GM12878 (cell line): Measurements from ENCODE around the gene EBF3. TPM values are rescaled to one million over a fixed set of nuclear protein-coding genes. Genes with fewer than 3 reads are reported as not detected.

Source experiments
- ATAC-seq: fragments of 200-7000 bp; cut with Tn5 transposase; 3 replicates; pipeline ENCODE4 v1.9.1; 2020; ENCODE audit warnings: mild to moderate bottlenecking, moderate library complexity
- BruUV-seq: library from RNA; stranded (reverse); fragments of 400-500 nt; replicated peaks from 2 replicates; lab custom pipeline; 2021; lab: Mats Ljungman, UMichigan
- CTCF ChIA-PET: fragments of 300-600 bp; sonication (Branson Sonifier 250); formaldehyde crosslinking; extraction: SDS; loops from one replicate; lab custom pipeline; 2021; ENCODE audit warnings: inconsistent platforms; lab: Yijun Ruan, JAX
- POLR2A ChIA-PET: fragments of 350-600 bp; formaldehyde crosslinking; extraction: SDS; loops from one replicate; lab custom pipeline; 2021; ENCODE audit warnings: inconsistent platforms; lab: Charles Lee
- RAD21 ChIA-PET: fragments of 300-600 bp; sonication (Branson Sonifier 250); formaldehyde crosslinking; loops from one replicate; lab custom pipeline; 2023; ENCODE audit warnings: antibody characterized with exemption; ENCODE audit not compliant: unreplicated experiment; lab: Charles Lee
- SMC1A ChIA-PET: fragments of 300-600 bp; sonication (Branson Sonifier 250); formaldehyde crosslinking; loops from one replicate; lab custom pipeline; 2023; ENCODE audit not compliant: unreplicated experiment, uncharacterized antibody; lab: Charles Lee
- DNase-seq: peaks from one replicate; pipeline ENCODE4 v3.0.0-alpha.2; 2011; ENCODE audit warnings: low read depth, low spot score
- FAIRE-seq: peaks from 3 replicates; lab custom pipeline; 2011; peaks lifted over from hg19 to GRCh38; lab: Jason Lieb, UNC
- H2AFZ ChIP-seq: 2 replicates; pipeline ENCODE4 v1.6.0; 2011; ENCODE audit warnings: low read depth, low read length, control low read depth; ENCODE audit not compliant: control insufficient read depth
- H3K27ac ChIP-seq: 2 replicates; pipeline ENCODE4 v1.5.1; 2011; ENCODE audit warnings: control low read depth; ENCODE audit not compliant: control insufficient read depth, insufficient read depth
- H3K27me3 ChIP-seq, 2 experiments: replicated peaks in 1 of 2; 2 replicates each; pipeline versions ENCODE4 v1.6.0 to v1.6.1; 2011; ENCODE audit warnings: low read length in 1 of 2; ENCODE audit not compliant: control insufficient read depth in 2 of 2, insufficient read depth in 2 of 2
- H3K36me3 ChIP-seq, 2 experiments: 2 replicates each; pipeline ENCODE4 v1.5.1; 2011; ENCODE audit warnings: low read length in 1 of 2; ENCODE audit not compliant: control insufficient read depth in 2 of 2, insufficient read depth in 2 of 2
- H3K4me1 ChIP-seq: 2 replicates; pipeline ENCODE4 v1.6.1; 2011; ENCODE audit warnings: mild to moderate bottlenecking, low read length, moderate library complexity, mixed read lengths; ENCODE audit not compliant: control insufficient read depth, insufficient read depth
- H3K4me2 ChIP-seq: 2 replicates; pipeline ENCODE4 v1.6.0; 2011; ENCODE audit warnings: control low read depth; ENCODE audit not compliant: control insufficient read depth, insufficient read depth
- H3K4me3 ChIP-seq: fragments of 200-600 bp; sonication (generic); 2 replicates; pipeline ENCODE4 v1.5.1; 2016
- H3K79me2 ChIP-seq: 2 replicates; pipeline ENCODE4 v1.6.0; 2011; ENCODE audit warnings: low read length; ENCODE audit not compliant: control insufficient read depth, insufficient read depth
- H3K9ac ChIP-seq: 2 replicates; pipeline ENCODE4 v1.8.0; 2011; ENCODE audit warnings: low read length, control low read depth, mixed read lengths; ENCODE audit not compliant: control insufficient read depth, insufficient read depth
- H3K9me3 ChIP-seq: replicated peaks from 3 replicates; pipeline ENCODE4 v1.5.1; 2011; ENCODE audit warnings: mild to moderate bottlenecking, low read length; ENCODE audit not compliant: control insufficient read depth, insufficient read depth
- H4K20me1 ChIP-seq: 2 replicates; pipeline ENCODE4 v1.6.0; 2011; ENCODE audit not compliant: control insufficient read depth, insufficient read depth
- ASH2L ChIP-seq: fragments of 300-600, 200-600 bp; sonication (generic); IDR thresholded peaks from 2 replicates; pipeline ENCODE4 v1.6.1; 2017; ENCODE audit warnings: low read depth, mild to moderate bottlenecking, borderline replicate concordance
- BACH1 ChIP-seq: fragments of 450-650 bp; IDR thresholded peaks from 2 replicates; pipeline ENCODE4 v1.6.1; 2017; ENCODE audit warnings: mild to moderate bottlenecking, borderline replicate concordance
- CBX3 ChIP-seq: fragments of 200-600 bp; sonication (generic); IDR thresholded peaks from 2 replicates; pipeline ENCODE4 v1.6.1; 2016; ENCODE audit warnings: low read depth, borderline replicate concordance
- EP300 ChIP-seq, 2 experiments: fragments of 150-350 bp in 1 of 2; IDR thresholded peaks; 2 replicates each; pipeline ENCODE4 v1.6.1; 2011 to 2012; ENCODE audit warnings: low read depth in 2 of 2, low read length in 2 of 2, borderline replicate concordance in 1 of 2, improper control_type of control experiment in 1 of 2, inconsistent platforms in 1 of 2; ENCODE audit not compliant: control insufficient read depth in 1 of 2
- NFIC ChIP-seq: IDR thresholded peaks from 2 replicates; pipeline ENCODE4 v1.6.1; 2012; ENCODE audit warnings: low read depth, mild to moderate bottlenecking, inconsistent platforms, low read length, moderate library complexity
- NFYA ChIP-seq: IDR thresholded peaks from 2 replicates; pipeline ENCODE4 v1.6.1; 2011; ENCODE audit warnings: low read depth, mild to moderate bottlenecking, low read length, improper control_type of control experiment, borderline replicate concordance
- NR2F1 ChIP-seq: fragments of 450-650 bp; conservative IDR thresholded peaks from 2 replicates; pipeline ENCODE4 v1.6.1; 2017; ENCODE audit warnings: mild to moderate bottlenecking
- NRF1 ChIP-seq: conservative IDR thresholded peaks from 2 replicates; pipeline ENCODE4 v1.6.1; 2011; ENCODE audit warnings: mild to moderate bottlenecking, low read depth, low read length, improper control_type of control experiment
- PAX5 ChIP-seq: IDR thresholded peaks from 2 replicates; pipeline ENCODE4 v1.6.1; 2011; ENCODE audit warnings: low read depth, low read length, borderline replicate concordance
- RAD21 ChIP-seq: IDR thresholded peaks from 2 replicates; pipeline ENCODE4 v1.6.1; 2011; ENCODE audit warnings: mild to moderate bottlenecking, low read depth, low read length, moderate library complexity; ENCODE audit not compliant: insufficient read depth
- SREBF1 ChIP-seq: IDR thresholded peaks from 2 replicates; pipeline ENCODE4 v1.6.1; 2012; ENCODE audit warnings: mild to moderate bottlenecking, low read length
- TCF3 ChIP-seq: IDR thresholded peaks from 2 replicates; pipeline ENCODE4 v1.6.1; 2012; ENCODE audit warnings: low read depth, mild to moderate bottlenecking, low read length, borderline replicate concordance; ENCODE audit not compliant: insufficient read depth
- WGBS: methylation state at CpG from one replicate; pipeline ENCODE4 v1.1.6; 2016; ENCODE audit warnings: low lambda C conversion rate; ENCODE audit not compliant: insufficient replicate concordance, insufficient coverage; ENCODE audit errors: missing lambda C conversion rate; 5-methylcytosine and 5-hydroxymethylcytosine counted together
- in situ Hi-C: fragments of 300-500 bp; cut with MboI; formaldehyde crosslinking; loops from 9 replicates; pipeline ENCODE4 v1.14.3; 2018; ENCODE audit warnings: mixed read lengths
- intact Hi-C: fragments of 100-400 bp; cut with micrococcal nuclease; formaldehyde crosslinking; loops from one replicate; pipeline ENCODE4 v1.14.2; 2022; ENCODE audit not compliant: unreplicated experiment
- polyA plus RNA-seq, 11 experiments: library from polyadenylated mRNA; depleted of rRNA in 4 of 11; unstranded in 6 of 11; stranded (reverse) in 5 of 11; fragments of >200 nt; fragmentation: Nextera tagmentation in 4 of 11; fragmentation: Illumina TruSeq in 1 of 11; extraction: Ambion mirVana in 4 of 11; extraction: Trizol in 1 of 11; gene quantifications; 1 replicate in 1 of 11; 2 replicates in 10 of 11; pipeline versions ENCODE4 v1.2.1 to v1.2.3, GENCODE V29; 2011 to 2016; ENCODE audit warnings: inconsistent platforms in 2 of 11, missing spikeins in 2 of 11, low read depth in 1 of 11
- total RNA-seq, 4 experiments: library from RNA; depleted of rRNA in 3 of 4; stranded (reverse); fragments of >200 nt in 3 of 4; fragmentation: Illumina TruSeq in 1 of 4; extraction: Trizol in 1 of 4; gene quantifications; 2 replicates each; pipeline versions ENCODE4 v1.2.1 to v1.2.3, GENCODE V29; 2013 to 2021

The EBF3 gene
- total and polyA plus RNA-seq, 10 of the 15 experiments (the other 5 are each of a cell fraction or from before 2014, with no cell fraction given), result not detected

GRCh38 chr10:129924375-129925085, 39.5 kb downstream of the EBF3 start:
- Histone ChIP-seq H3K27ac (no peak overlapping the region), H3K4me2 (no peak overlapping the region), H3K79me2 (no peaks in the 10 kb centered on the region), H3K4me1 (no peaks in the 10 kb centered on the region), H4K20me1 (no peaks in the 10 kb centered on the region), H2AFZ (no peak overlapping the region), H3K4me3 (no peak overlapping the region), H3K36me3 (no peaks in the 10 kb centered on the region), H3K9ac (no peak overlapping the region), H3K9me3 (no peaks in the 10 kb centered on the region)
- in situ Hi-C loops, result no loop called here
- intact Hi-C loops, result no loop called here
- RAD21 ChIA-PET, result no interaction called here
- no TSS peak for BruUV-seq
- ATAC-seq, result no peak
- WGBS, result 56% methylated on average over 16 of the region's 16 CpGs
- SMC1A ChIA-PET, result no interaction called here
- POLR2A ChIA-PET, result no interaction called here
- FAIRE-seq, result no peak
- TF ChIP-seq CBX3 (no peak), NR2F1 (no peak)
- TF ChIP-seq, all 136 proteins: peak for 0
- CTCF ChIA-PET, result no interaction called here
- H3K27me3 ChIP-seq, result no peaks in the 10 kb centered on the region
- no peak for DNase-seq

DNA sequence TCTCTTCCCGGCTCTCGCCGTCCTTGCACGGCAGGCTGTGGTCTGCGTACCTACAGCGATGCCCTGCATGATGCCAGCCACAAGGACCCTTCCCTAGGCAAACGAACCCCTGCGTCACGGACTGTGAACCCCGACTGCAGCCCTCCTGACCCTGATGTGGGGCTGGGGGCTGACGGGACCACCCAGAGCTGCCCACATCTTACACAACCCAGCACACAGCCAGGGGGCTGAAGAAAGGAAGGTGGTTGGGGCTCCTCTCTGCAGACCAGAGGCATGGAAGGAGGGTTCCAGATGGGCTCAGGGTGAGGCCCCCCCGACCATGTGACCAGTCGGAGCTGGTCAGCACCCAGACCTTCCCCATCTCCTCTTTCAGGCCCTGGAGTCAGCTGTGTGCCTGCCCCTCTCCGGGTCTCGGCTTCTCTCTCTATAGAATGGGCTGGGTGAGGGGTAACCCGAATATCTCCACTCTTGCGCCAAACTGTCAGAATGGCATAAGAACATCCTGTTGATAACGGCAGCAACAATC, 41.4 kb downstream of the EBF3 start:
- WGBS, result 42% methylated on average over 18 of the region's 18 CpGs
- H3K4me2 ChIP-seq, result no peak overlapping the region
- ChIA-PET CTCF (no interaction called here), RAD21 (no interaction called here), SMC1A (no interaction called here), POLR2A (no interaction called here)
- in situ Hi-C loops, result no loop called here
- ATAC-seq (no peak), FAIRE-seq (no peak), DNase-seq (no peak)
- no peaks in the 10 kb centered on the region for H3K79me2 ChIP-seq
- no peaks in the 10 kb centered on the region for H3K36me3 ChIP-seq
- TF ChIP-seq ASH2L, result no peak
- no peak for TF ChIP-seq NRF1
- no peak for TF ChIP-seq NFYA
- no peak for TF ChIP-seq EP300 (IDR thresholded peaks at IDR 0.05; ENCODE audit: borderline replicate concordance in 1 of 2, control insufficient read depth in 1 of 2, low read depth in 2 of 2, low read length in 2 of 2)
- TF ChIP-seq BACH1, result no peak
- no peak for TF ChIP-seq NFIC
- no peak for TF ChIP-seq TCF3
- no peak for TF ChIP-seq RAD21
- TF ChIP-seq PAX5, result no peak
- TF ChIP-seq SREBF1, result no peak
- no peaks in the 10 kb centered on the region for H3K9me3 ChIP-seq
- H4K20me1 ChIP-seq, result no peaks in the 10 kb centered on the region
- no peak overlapping the region for H3K9ac ChIP-seq
- no peaks in the 10 kb centered on the region for H3K27me3 ChIP-seq
- no TSS peak for BruUV-seq
- no peak overlapping the region for H3K4me3 ChIP-seq
- H2AFZ ChIP-seq, result no peak overlapping the region
- intact Hi-C loops, result no loop called here
- H3K4me1 ChIP-seq, result no peaks in the 10 kb centered on the region
- H3K27ac ChIP-seq, result no peak overlapping the region
